Gastrocnemius medialis (tissue), 4 donors: ENCODE data around the gene C11orf65. TPM values are rescaled to one million over a fixed set of nuclear protein-coding genes. Genes with fewer than 3 reads are reported as not detected.

Source experiments
- ATAC-seq, 2 donors: fragments of 150-250 bp; one replicate each; pipeline ENCODE4 v1.9.1; 2016
- DNase-seq, 2 donors: peaks; one replicate each; pipeline ENCODE4 v3.0.0-alpha.2; 2019
- H3K27ac ChIP-seq, 4 donors: fragments of 200-600 bp; sonication (generic); 1 replicate in 1 of 4; 2 replicates in 3 of 4; pipeline ENCODE4 v1.5.1; 2016 to 2018; ENCODE audit warnings: mild to moderate bottlenecking in 2 of 4, moderate library complexity in 1 of 4
- H3K27me3 ChIP-seq, 3 donors: fragments of 200-600 bp; sonication (generic) in 2 of 3; 1 replicate in 1 of 3; 2 replicates in 2 of 3; pipeline versions ENCODE4 v1.5.1 to v1.6.0; 2016 to 2019; ENCODE audit warnings: mild to moderate bottlenecking in 1 of 3, moderate library complexity in 1 of 3
- H3K36me3 ChIP-seq, 2 donors: fragments of 200-600 bp; sonication (generic) in 1 of 2; one replicate each; pipeline ENCODE4 v1.5.1; 2017 to 2018
- H3K4me1 ChIP-seq, 2 donors: fragments of 200-600 bp; sonication (generic) in 1 of 2; one replicate each; pipeline ENCODE4 v1.5.1; 2016 to 2017; ENCODE audit warnings: mild to moderate bottlenecking in 2 of 2
- H3K4me3 ChIP-seq, 4 donors: fragments of 200-600 bp; sonication (generic) in 3 of 4; 1 replicate in 1 of 4; 2 replicates in 3 of 4; pipeline ENCODE4 v1.5.1; 2016 to 2019; ENCODE audit warnings: mild to moderate bottlenecking in 2 of 4
- H3K9me3 ChIP-seq, 3 donors: fragments of 200-600 bp; sonication (generic) in 2 of 3; 1 replicate in 1 of 3; 2 replicates in 2 of 3; pipeline ENCODE4 v1.5.1; 2016 to 2019
- CTCF ChIP-seq, 5 experiments: fragments of 450-650 bp in 3 of 5; fragments of 200-600 bp in 2 of 5; sonication (generic) in 2 of 5; IDR thresholded peaks in 4 of 5; conservative IDR thresholded peaks in 1 of 5; 1 replicate in 4 of 5; 2 replicates in 1 of 5; pipeline ENCODE4 v1.5.1; 2016 to 2019; ENCODE audit warnings: antibody characterized with exemption in 5 of 5, mild to moderate bottlenecking in 3 of 5, moderate library complexity in 3 of 5
- POLR2A ChIP-seq, 2 donors: fragments of 450-650 bp; IDR thresholded peaks; one replicate each; pipeline ENCODE4 v1.6.1; 2017; ENCODE audit warnings: antibody characterized with exemption in 2 of 2, mild to moderate bottlenecking in 2 of 2, moderate library complexity in 2 of 2
- in situ Hi-C, 4 donors: fragments of 200-750 bp; cut with MboI; loops; one replicate each; pipeline versions ENCODE4 v1.15.0 to v1.8.0; 2017; ENCODE audit warnings: low sequenced_read_pairs in 4 of 4
- intact Hi-C: fragments of 100-400 bp; cut with DNase I; formaldehyde crosslinking; loops from one replicate; pipeline ENCODE4 v1.15.1; 2023; ENCODE audit warnings: low total_unique reads
- total RNA-seq, 4 donors: library from RNA; depleted of rRNA; stranded (reverse); fragments of >200 nt; gene quantifications; one replicate each; pipeline versions ENCODE4 v1.1.0 to v1.2.3, GENCODE V29; 2016

C11orf65 gene
- total RNA-seq, 4 donors from 2014 or later: 0.51 TPM; not detected in 3

- peaks cover 7% of the 10 kb centered on the region in 2 donors for H3K4me1 ChIP-seq
- ATAC-seq: no peak
- H3K27ac ChIP-seq: peak overlapping the region; percentile 82 to 89 (median 86)
- DNase-seq: peak in 1 of 2 donors; percentile 13
- no peak for TF ChIP-seq POLR2A (IDR thresholded peaks at IDR 0.05)
- no peak for TF ChIP-seq CTCF (IDR thresholded peaks at IDR 0.05 in 4 of 5, conservative IDR thresholded peaks at IDR 0.05 in 1 of 5)
- intact Hi-C loops: loop anchor here (5.0 to 10.0 kb wide), 2 partner anchors 148 to 374 kb away; partner anchors contain the start of gene ACAT1
- peak overlapping the region; percentile 55 to 79 (median 62) for H3K4me3 ChIP-seq
- in situ Hi-C loops: no loop called here
- H3K36me3 ChIP-seq: no peaks in the 10 kb centered on the region
- H3K27me3 ChIP-seq: no peaks in the 10 kb centered on the region
- H3K9me3 ChIP-seq: no peaks in the 10 kb centered on the region
Observed at GRCh38 chr11:108498816-108499408, 31.6 kb upstream of the C11orf65 start.

GRCh38 chr11:108498046-108498815 lies 30.9 kb upstream of the C11orf65 start, which contains the start of gene POGLUT3:
TSS of gene POGLUT3 (minus strand) at chr11:108498384. CDS start at chr11:108498366, 18 bp downstream.
- no peaks in the 10 kb centered on the region for H3K9me3 ChIP-seq
- H3K27me3 ChIP-seq: no peaks in the 10 kb centered on the region
- H3K4me1 ChIP-seq: peaks cover 7% of the 10 kb centered on the region in 2 donors
- H3K36me3 ChIP-seq: no peaks in the 10 kb centered on the region
- intact Hi-C loops (loop anchor here (5.0 to 10.0 kb wide), 2 partner anchors 149 to 373 kb away; partner anchors contain the start of gene ACAT1), in situ Hi-C loops (no loop called here)
- H3K4me3 ChIP-seq: peak within 1 kb of the TSS; percentile 55 to 79 (median 62)
- peak within 1 kb of the TSS; percentile 82 to 89 (median 86) for H3K27ac ChIP-seq
- ATAC-seq: peak; percentile 40 to 48
- TF ChIP-seq POLR2A (IDR thresholded peaks at IDR 0.05) (no peak), CTCF (IDR thresholded peaks at IDR 0.05 in 4 of 5, conservative IDR thresholded peaks at IDR 0.05 in 1 of 5) (no peak)
- DNase-seq: peak; percentile 4 to 18

- H3K27me3 ChIP-seq: no peaks in the 10 kb centered on the region
- peak; percentile 99 to 100 for ATAC-seq
- in situ Hi-C loops: no loop called here
- no peaks in the 10 kb centered on the region for H3K36me3 ChIP-seq
- peak overlapping the region; percentile 55 to 79 (median 62) for H3K4me3 ChIP-seq
- intact Hi-C loops: loop anchor here (1.0 to 10.0 kb wide), 5 partner anchors 30 to 373 kb away; partner anchors contain the start of genes ACAT1, C11orf65, DDX10 and EXPH5
- H3K4me1 ChIP-seq: peaks cover 7% of the 10 kb centered on the region in 2 donors
- peak; percentile 88 to 93 for DNase-seq
- peak overlapping the region; percentile 82 to 89 (median 86) for H3K27ac ChIP-seq
- no peaks in the 10 kb centered on the region for H3K9me3 ChIP-seq
- no peak for TF ChIP-seq CTCF (IDR thresholded peaks at IDR 0.05 in 4 of 5, conservative IDR thresholded peaks at IDR 0.05 in 1 of 5)
- TF ChIP-seq POLR2A (IDR thresholded peaks at IDR 0.05): peak; percentile 50 to 75
Observed at GRCh38 chr11:108497317-108498045, 30.2 kb upstream of the C11orf65 start.

GRCh38 chr11:108496643-108497256 lies 29.4 kb upstream of the C11orf65 start:
- intact Hi-C loops: loop anchor here (1.0 to 10.0 kb wide), 5 partner anchors 29 to 372 kb away; partner anchors contain the start of genes ACAT1, C11orf65, DDX10 and EXPH5
- Histone ChIP-seq H3K27me3 (no peaks in the 10 kb centered on the region), H3K4me3 (peak overlapping the region in 2 of 4 donors; percentile 57 to 67), H3K4me1 (peaks cover 7% of the 10 kb centered on the region in 2 donors), H3K9me3 (no peaks in the 10 kb centered on the region), H3K27ac (peak overlapping the region; percentile 82 to 89 (median 86)), H3K36me3 (no peaks in the 10 kb centered on the region)
- DNase-seq: no peak
- no peak for TF ChIP-seq POLR2A (IDR thresholded peaks at IDR 0.05)
- TF ChIP-seq CTCF (IDR thresholded peaks at IDR 0.05 in 4 of 5, conservative IDR thresholded peaks at IDR 0.05 in 1 of 5): no peak
- ATAC-seq: no peak
- in situ Hi-C loops: no loop called here
